Uterus (tissue), 4 donors: ENCODE measurements around the gene ARX. TPM values are rescaled to one million over a fixed set of nuclear protein-coding genes. Genes with fewer than 3 reads are reported as not detected.
A peak's percentile ranks its signal among the peaks of the same experiment; 100 is the strongest.

ENCODE experiments used
- DNase-seq, 2 donors: peaks; one replicate each; pipeline ENCODE4 v3.0.0-alpha.2; 2019 to 2020
- H3K27ac ChIP-seq, 2 donors: fragments of 200-600 bp; sonication (generic); 1 replicate in 1 of 2; 2 replicates in 1 of 2; pipeline ENCODE4 v1.5.1; 2016 to 2018
- H3K27me3 ChIP-seq, 2 donors: fragments of 200-600 bp; sonication (generic); one replicate each; pipeline ENCODE4 v1.5.1; 2018 to 2019; ENCODE audit warnings: control low read depth in 1 of 2
- H3K36me3 ChIP-seq, 2 donors: fragments of 200-600 bp; sonication (generic); one replicate each; pipeline ENCODE4 v1.5.1; 2019; ENCODE audit warnings: control low read depth in 1 of 2
- H3K4me1 ChIP-seq, 2 donors: fragments of 200-600 bp; sonication (generic); one replicate each; pipeline ENCODE4 v1.5.1; 2018 to 2019; ENCODE audit warnings: control low read depth in 1 of 2
- H3K4me3 ChIP-seq, 2 donors: fragments of 200-600 bp; sonication (generic); 1 replicate in 1 of 2; 2 replicates in 1 of 2; pipeline ENCODE4 v1.5.1; 2018 to 2019; ENCODE audit warnings: mild to moderate bottlenecking in 1 of 2
- H3K9me3 ChIP-seq, 2 donors: fragments of 200-600 bp; sonication (generic); one replicate each; pipeline ENCODE4 v1.5.1; 2019; ENCODE audit warnings: control low read depth in 1 of 2
- POLR2A ChIP-seq, 2 donors: fragments of 450-650 bp; IDR thresholded peaks; one replicate each; pipeline ENCODE4 v1.6.1; 2016; ENCODE audit warnings: antibody characterized with exemption in 2 of 2, mild to moderate bottlenecking in 1 of 2, moderate library complexity in 1 of 2
- intact Hi-C: fragments of 100-400 bp; cut with DNase I; formaldehyde crosslinking; loops from one replicate; pipeline ENCODE4 v1.15.1; 2023; ENCODE audit warnings: low total_unique reads
- total RNA-seq, 4 donors: library from RNA; depleted of rRNA in 3 of 4; stranded (reverse); fragments of >200 nt in 3 of 4; gene quantifications; one replicate each; pipeline versions ENCODE4 v1.1.0 to v1.2.4, GENCODE V29; 2014 to 2023
- TF ChIP-seq, protein P1 (sequence below), 4 experiments: fragments of 200-600 bp in 2 of 4; fragments of 450-650 bp in 2 of 4; sonication (generic) in 2 of 4; IDR thresholded peaks; one replicate each; pipeline ENCODE4 v1.5.1; 2016 to 2019; ENCODE audit warnings: antibody characterized with exemption in 4 of 4, mild to moderate bottlenecking in 2 of 4, moderate library complexity in 1 of 4
- donor health status: DM: yes; HTN: yes; CAD: no.

Gene ARX
- total RNA-seq, 4 donors from 2014 or later, result 0.49 TPM; not detected in 3

DNA sequence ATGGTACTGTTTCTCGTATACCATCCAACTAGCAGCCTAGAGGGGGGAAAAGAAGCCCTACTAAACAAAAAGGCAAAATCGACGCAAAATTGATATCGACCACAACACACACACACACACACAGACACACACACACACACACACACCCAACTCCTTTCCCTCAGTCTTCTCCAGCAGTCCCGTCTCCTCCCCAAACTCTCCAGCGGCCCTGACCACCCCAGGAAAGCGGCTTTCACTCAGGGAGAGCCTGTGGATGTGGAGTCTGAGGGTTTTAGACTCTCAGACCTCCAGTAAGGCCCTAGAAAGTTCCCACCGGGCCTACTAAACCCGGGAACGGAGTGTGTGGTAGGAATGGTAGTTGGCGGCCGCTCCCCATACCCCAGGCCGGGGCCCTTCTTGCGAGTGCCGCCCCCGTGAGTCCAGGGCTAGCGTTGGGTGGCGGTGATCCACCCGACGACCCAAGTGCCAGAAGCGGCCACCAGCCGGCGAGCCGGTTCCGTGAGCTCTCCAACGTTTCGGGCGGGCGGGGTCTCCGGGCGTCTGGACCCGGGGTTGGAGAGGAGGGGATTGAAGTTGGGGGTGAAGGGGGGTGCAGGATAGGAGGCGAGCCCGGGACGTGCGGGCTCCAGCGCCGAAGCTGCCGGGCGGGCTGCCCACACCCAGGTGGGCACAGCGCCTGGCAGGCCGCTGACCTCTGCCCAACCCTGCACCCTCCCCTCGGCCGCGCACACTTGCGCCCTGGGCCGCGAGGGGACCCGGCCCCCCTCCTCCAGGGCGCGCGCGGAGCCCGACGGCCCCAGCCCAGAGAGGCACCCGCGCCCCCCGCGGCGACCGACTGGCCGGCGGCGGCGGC, 13.7 kb downstream of the ARX start:
- H3K4me1 ChIP-seq, result no peaks in the 10 kb centered on the region
- H3K4me3 ChIP-seq, result peak overlapping the region in 1 of 2 donors; percentile 23
- H3K9me3 ChIP-seq, result no peaks in the 10 kb centered on the region
- intact Hi-C loops, result no loop called here
- H3K36me3 ChIP-seq, result no peaks in the 10 kb centered on the region
- no peak for DNase-seq
- peaks cover 0 to 29% of the 10 kb centered on the region in 2 donors for H3K27me3 ChIP-seq
- TF ChIP-seq, protein P1, sequence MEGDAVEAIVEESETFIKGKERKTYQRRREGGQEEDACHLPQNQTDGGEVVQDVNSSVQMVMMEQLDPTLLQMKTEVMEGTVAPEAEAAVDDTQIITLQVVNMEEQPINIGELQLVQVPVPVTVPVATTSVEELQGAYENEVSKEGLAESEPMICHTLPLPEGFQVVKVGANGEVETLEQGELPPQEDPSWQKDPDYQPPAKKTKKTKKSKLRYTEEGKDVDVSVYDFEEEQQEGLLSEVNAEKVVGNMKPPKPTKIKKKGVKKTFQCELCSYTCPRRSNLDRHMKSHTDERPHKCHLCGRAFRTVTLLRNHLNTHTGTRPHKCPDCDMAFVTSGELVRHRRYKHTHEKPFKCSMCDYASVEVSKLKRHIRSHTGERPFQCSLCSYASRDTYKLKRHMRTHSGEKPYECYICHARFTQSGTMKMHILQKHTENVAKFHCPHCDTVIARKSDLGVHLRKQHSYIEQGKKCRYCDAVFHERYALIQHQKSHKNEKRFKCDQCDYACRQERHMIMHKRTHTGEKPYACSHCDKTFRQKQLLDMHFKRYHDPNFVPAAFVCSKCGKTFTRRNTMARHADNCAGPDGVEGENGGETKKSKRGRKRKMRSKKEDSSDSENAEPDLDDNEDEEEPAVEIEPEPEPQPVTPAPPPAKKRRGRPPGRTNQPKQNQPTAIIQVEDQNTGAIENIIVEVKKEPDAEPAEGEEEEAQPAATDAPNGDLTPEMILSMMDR (IDR thresholded peaks at IDR 0.05), result no peak
- TF ChIP-seq POLR2A (IDR thresholded peaks at IDR 0.05), result no peak
- H3K27ac ChIP-seq, result no peak overlapping the region

DNA sequence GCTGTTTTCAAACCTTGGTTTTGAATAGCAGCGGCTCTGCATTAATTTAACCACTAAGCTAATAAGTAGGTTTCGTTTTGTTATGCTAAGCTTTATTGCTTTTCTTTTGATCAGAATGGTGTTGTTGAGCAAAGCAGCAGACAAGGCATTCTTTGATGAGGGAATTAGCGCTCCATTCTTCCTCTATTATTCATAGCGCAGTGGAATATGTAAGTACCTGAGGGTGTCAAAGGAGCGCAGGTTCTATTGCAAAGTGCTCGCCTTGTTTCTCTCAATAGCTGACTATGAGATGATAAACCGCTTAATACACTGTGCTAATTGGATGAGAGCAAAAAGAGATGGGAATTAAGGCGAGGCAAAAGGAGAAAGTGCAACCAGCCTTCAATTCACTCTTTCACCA, 16.3 kb downstream of the ARX start:
- H3K4me1 ChIP-seq, result no peaks in the 10 kb centered on the region
- H3K27me3 ChIP-seq, result peaks cover 0 to 26% of the 10 kb centered on the region in 2 donors
- TF ChIP-seq, protein P1 (IDR thresholded peaks at IDR 0.05), result no peak
- no peak for TF ChIP-seq POLR2A (IDR thresholded peaks at IDR 0.05)
- no peak overlapping the region for H3K27ac ChIP-seq
- no peaks in the 10 kb centered on the region for H3K36me3 ChIP-seq
- no peak for DNase-seq
- H3K9me3 ChIP-seq, result no peaks in the 10 kb centered on the region
- H3K4me3 ChIP-seq, result no peak overlapping the region
- intact Hi-C loops, result no loop called here

DNA sequence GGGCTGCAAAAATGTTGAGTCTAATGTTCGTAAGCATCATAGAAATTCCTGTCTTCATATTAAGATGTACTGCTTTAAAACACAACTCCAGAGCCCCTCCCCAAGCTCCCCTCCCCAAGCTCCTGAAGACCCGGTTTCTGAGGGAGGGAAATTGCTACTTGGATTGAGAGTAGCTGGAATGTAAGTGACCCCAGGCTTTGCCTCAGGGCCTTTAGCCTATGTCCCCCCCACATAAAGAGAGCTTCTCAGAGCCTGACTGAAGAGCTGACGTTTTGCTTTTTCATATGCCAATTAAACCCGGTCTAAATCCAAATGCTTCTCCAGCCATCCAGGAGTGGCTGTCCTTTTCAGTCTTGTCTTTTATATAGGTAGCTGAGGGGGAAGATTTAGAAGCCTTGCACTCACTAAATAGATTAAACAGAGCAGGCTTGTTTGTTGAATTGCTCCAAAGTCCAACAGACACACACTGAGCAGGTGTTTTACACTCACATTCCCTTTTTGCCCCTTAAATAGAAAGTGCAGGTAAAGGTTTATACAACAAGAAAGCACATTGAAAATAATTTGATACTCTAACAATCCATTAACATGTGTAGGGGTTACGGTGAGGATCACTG, 19.6 kb downstream of the ARX start:
- no peaks in the 10 kb centered on the region for H3K4me1 ChIP-seq
- H3K4me3 ChIP-seq, result no peak overlapping the region
- TF ChIP-seq, protein P1 (IDR thresholded peaks at IDR 0.05), result no peak
- no peak for TF ChIP-seq POLR2A (IDR thresholded peaks at IDR 0.05)
- no peaks in the 10 kb centered on the region for H3K9me3 ChIP-seq
- peaks cover 0 to 10% of the 10 kb centered on the region in 2 donors for H3K27me3 ChIP-seq
- no peak for DNase-seq
- intact Hi-C loops, result no loop called here
- H3K36me3 ChIP-seq, result no peaks in the 10 kb centered on the region
- no peak overlapping the region for H3K27ac ChIP-seq

GRCh38 chrX:24993879-24994278, 21.9 kb downstream of the ARX start:
- DNase-seq, result no peak
- Histone ChIP-seq H3K27me3 (peaks cover 0 to 6% of the 10 kb centered on the region in 2 donors), H3K9me3 (no peaks in the 10 kb centered on the region), H3K4me3 (no peak overlapping the region), H3K36me3 (no peaks in the 10 kb centered on the region), H3K27ac (no peak overlapping the region), H3K4me1 (no peaks in the 10 kb centered on the region)
- intact Hi-C loops, result no loop called here
- TF ChIP-seq POLR2A (IDR thresholded peaks at IDR 0.05), result no peak
- TF ChIP-seq, protein P1 (IDR thresholded peaks at IDR 0.05), result no peak

GRCh38 chrX:24990535-24990934, 25.2 kb downstream of the ARX start:
- TF ChIP-seq, protein P1 (IDR thresholded peaks at IDR 0.05), result no peak
- TF ChIP-seq POLR2A (IDR thresholded peaks at IDR 0.05), result no peak
- no peak overlapping the region for H3K4me3 ChIP-seq
- intact Hi-C loops, result no loop called here
- H3K36me3 ChIP-seq, result no peaks in the 10 kb centered on the region
- no peak for DNase-seq
- no peaks in the 10 kb centered on the region for H3K4me1 ChIP-seq
- H3K9me3 ChIP-seq, result no peaks in the 10 kb centered on the region
- H3K27me3 ChIP-seq, result no peaks in the 10 kb centered on the region
- no peak overlapping the region for H3K27ac ChIP-seq
